Osteocyte (in vitro differentiated cells): ENCODE measurements around the gene LDB1. TPM values are rescaled to one million over a fixed set of nuclear protein-coding genes. Genes with fewer than 3 reads are reported as not detected.

Experiments used
- DNase-seq: peaks from one replicate; pipeline ENCODE4 v3.0.0; 2021; ENCODE audit warnings: mixed read lengths; ENCODE audit not compliant: unreplicated experiment; ENCODE audit errors: extremely low spot score
- H3K27ac Mint-ChIP-seq: one replicate; pipeline ENCODE4 v1.8.0; 2021; ENCODE audit warnings: mild to moderate bottlenecking, mixed read lengths; ENCODE audit not compliant: unreplicated experiment
- H3K27me3 Mint-ChIP-seq: one replicate; pipeline ENCODE4 v1.8.0; 2021; ENCODE audit warnings: mixed read lengths; ENCODE audit not compliant: unreplicated experiment
- H3K36me3 Mint-ChIP-seq: one replicate; pipeline ENCODE4 v1.8.0; 2021; ENCODE audit warnings: mixed read lengths; ENCODE audit not compliant: unreplicated experiment
- H3K4me1 Mint-ChIP-seq: one replicate; pipeline ENCODE4 v1.8.0; 2021; ENCODE audit warnings: mixed read lengths; ENCODE audit not compliant: unreplicated experiment
- H3K4me3 Mint-ChIP-seq: one replicate; pipeline ENCODE4 v1.8.0; 2021; ENCODE audit warnings: mild to moderate bottlenecking, moderate library complexity, mixed read lengths; ENCODE audit not compliant: unreplicated experiment
- H3K9me3 Mint-ChIP-seq: one replicate; pipeline ENCODE4 v1.8.0; 2021; ENCODE audit warnings: mixed read lengths; ENCODE audit not compliant: unreplicated experiment
- total RNA-seq: library from RNA; stranded (reverse); gene quantifications from 2 replicates; pipeline ENCODE4 v1.2.1, GENCODE V29; 2021
- TF ChIP-seq, protein P1 (sequence below): fragments of 200-600 bp; sonication (generic); IDR thresholded peaks from 2 replicates; pipeline ENCODE4 v1.5.0; 2021; ENCODE audit warnings: antibody characterized with exemption, mild to moderate bottlenecking, moderate library complexity

Gene LDB1
- total RNA-seq, 1 donor from 2014 or later: 114 TPM

DNA sequence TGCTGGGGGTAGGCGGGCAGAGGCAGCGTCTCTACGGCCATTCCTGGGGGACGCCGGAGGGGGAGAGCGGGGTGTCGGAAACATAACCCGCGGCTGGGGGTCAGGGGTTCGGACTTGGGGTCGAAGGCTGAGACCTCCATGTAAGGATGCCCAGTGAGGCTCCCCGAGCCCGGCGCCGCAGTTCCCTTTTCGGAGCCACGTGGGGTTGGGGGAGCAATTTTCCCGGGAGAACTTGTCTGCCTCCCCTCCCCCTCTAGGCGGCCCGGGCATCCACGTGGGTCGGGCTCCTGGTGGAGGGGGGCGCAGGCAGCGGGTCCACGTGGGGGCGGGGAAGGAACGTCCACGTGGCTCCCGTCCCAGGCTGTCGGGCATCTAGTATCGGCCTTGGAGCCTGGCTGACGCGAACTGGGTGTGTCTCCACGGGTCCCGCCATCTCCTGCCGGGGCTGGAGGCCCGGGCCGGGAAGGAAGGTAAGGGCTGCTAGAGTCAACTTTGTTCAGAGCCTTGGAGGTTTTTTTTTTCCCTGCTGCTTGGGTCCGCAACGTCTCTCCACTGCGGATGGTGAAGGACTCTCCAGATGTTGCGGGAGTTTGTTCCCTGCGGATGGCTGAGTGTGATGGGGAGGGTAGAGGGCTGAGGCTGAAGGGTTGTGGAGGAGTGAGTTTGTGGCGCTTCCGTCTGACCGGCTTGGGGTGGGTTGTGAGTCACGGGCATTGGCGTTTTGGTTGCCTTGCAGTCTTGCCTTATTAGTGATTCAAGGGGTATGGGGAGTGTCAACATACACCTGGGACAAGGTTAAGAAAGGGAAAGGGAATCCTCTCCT, 13.4 kb upstream of the LDB1 start:
- TF ChIP-seq, protein P1, sequence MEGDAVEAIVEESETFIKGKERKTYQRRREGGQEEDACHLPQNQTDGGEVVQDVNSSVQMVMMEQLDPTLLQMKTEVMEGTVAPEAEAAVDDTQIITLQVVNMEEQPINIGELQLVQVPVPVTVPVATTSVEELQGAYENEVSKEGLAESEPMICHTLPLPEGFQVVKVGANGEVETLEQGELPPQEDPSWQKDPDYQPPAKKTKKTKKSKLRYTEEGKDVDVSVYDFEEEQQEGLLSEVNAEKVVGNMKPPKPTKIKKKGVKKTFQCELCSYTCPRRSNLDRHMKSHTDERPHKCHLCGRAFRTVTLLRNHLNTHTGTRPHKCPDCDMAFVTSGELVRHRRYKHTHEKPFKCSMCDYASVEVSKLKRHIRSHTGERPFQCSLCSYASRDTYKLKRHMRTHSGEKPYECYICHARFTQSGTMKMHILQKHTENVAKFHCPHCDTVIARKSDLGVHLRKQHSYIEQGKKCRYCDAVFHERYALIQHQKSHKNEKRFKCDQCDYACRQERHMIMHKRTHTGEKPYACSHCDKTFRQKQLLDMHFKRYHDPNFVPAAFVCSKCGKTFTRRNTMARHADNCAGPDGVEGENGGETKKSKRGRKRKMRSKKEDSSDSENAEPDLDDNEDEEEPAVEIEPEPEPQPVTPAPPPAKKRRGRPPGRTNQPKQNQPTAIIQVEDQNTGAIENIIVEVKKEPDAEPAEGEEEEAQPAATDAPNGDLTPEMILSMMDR: no peak
- no peaks in the 10 kb centered on the region for H3K9me3 Mint-ChIP-seq
- H3K4me3 Mint-ChIP-seq: peak overlapping the region; percentile 99
- no peaks in the 10 kb centered on the region for H3K27me3 Mint-ChIP-seq
- DNase-seq: peak; percentile 90
- H3K4me1 Mint-ChIP-seq: peaks cover 25% of the 10 kb centered on the region
- peak overlapping the region; percentile 98 for H3K27ac Mint-ChIP-seq
- H3K36me3 Mint-ChIP-seq: peaks cover 3% of the 10 kb centered on the region

DNA sequence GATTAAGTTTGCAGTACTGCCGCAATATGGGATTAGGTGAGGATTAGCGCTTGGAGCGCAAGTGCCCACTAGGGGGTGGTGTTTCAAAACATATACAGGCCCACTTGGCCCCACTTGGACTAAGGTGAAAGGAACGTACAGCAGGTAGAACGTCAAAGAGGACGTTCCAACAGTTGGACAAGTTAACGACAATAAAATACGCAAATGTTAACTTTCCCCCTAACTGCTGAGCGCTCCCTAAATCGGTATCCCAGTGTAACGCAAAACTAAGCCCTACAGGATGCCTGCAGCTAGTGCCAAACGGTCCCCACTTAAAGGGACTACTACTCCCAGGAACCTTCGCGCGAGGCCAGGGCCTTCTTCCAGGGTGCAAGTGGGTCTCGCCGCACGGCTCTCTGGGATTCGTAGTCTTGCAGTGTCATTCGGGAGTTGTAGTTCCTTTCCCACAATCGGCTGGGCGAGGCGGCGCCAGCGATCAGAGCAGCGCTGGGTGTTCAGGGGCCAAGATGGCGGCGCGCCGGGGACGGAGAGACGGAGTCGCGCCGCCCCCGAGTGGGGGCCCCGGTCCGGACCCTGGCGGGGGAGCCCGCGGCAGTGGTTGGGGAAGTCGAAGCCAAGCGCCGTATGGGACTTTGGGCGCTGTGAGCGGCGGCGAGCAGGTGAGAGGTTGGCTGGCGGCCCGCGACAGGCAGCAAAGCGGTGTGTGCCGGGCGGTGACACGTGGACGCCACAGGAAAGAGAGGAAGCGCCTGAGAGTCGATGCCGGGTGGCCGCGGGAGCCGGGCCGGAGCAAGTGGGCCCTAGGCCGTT, 12.6 kb upstream of the LDB1 start, which contains the start of gene PPRC1:
Gene PPRC1 (plus strand): TSS at position 478 of the 810 bp plus-strand sequence. CDS start 29 bp downstream, at position 507.
- DNase-seq: peak; percentile 99
- H3K4me3 Mint-ChIP-seq: peak within 1 kb of the TSS; percentile 99

DNA sequence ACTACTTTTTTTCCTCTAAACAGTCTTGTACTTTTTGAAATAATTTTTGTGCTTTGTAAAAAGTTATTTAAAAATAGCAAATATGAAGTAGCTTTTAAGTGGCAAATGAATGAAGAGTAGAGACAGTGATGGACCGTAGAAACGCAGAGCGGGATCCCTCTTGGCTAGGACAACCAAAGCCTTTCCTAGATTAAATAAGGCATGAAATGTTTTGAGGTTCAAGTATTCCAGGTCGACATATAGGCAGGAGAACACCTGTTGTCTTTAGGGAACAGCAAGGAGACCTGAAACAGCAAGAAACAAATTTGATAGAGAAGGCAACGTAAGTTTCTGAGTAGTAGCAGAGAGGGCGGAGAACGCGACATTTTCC, 12.0 kb upstream of the LDB1 start:
- peaks cover 32% of the 10 kb centered on the region for H3K4me1 Mint-ChIP-seq
- no peaks in the 10 kb centered on the region for H3K36me3 Mint-ChIP-seq
- TF ChIP-seq, protein P1: no peak
- H3K9me3 Mint-ChIP-seq: no peaks in the 10 kb centered on the region
- H3K27ac Mint-ChIP-seq: peak overlapping the region; percentile 98
- peak overlapping the region; percentile 99 for H3K4me3 Mint-ChIP-seq
- no peaks in the 10 kb centered on the region for H3K27me3 Mint-ChIP-seq
- no peak for DNase-seq

More for the DNA sequence above, 12.6 kb upstream of the LDB1 start, which contains the start of gene PPRC1:
- peak within 1 kb of the TSS; percentile 98 for H3K27ac Mint-ChIP-seq
- no peaks in the 10 kb centered on the region for H3K27me3 Mint-ChIP-seq
- H3K4me1 Mint-ChIP-seq: peaks cover 31% of the 10 kb centered on the region
- TF ChIP-seq, protein P1: peak; percentile 98
- H3K9me3 Mint-ChIP-seq: no peaks in the 10 kb centered on the region
- no peaks in the 10 kb centered on the region for H3K36me3 Mint-ChIP-seq

DNA sequence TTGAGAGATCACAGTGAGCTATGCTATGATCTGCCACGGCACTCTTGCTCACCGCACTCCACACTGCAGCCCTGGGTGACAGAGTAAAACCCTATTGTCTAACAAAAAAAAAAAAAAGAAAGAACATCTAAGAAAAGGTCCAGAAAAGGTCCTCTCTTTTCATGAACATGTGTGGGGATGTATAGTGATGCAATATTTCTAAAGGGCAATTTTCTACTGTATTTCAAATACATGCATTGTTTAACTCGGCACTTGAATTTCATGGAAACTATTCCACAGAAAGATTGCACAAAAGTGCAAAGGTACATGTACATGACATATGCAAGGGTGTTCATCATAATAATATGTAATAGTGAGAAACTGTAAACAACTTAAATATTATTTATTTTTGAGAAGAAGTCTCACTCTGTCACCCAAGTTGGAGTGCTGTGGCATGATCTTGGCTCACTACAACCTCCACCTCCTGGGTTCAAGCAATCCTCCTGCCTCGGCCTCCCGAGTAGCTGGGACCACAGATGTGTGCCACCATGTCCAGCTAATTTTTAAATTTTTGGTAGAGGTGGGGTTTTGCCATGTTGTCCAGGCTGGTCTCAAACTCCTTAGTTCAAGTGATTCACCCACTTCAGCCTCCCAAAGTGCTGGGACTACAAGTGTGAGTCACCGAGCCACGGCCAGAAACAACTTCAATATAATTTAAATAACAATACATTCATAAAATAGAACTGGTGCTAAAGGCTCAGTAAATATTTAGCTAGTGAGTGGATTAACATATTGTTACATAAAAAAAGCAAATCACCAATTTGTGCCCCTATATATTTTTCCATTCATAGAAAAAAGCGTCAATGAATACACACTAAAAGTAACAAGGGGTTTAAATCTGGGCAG, 11.4 kb upstream of the LDB1 start:
- H3K9me3 Mint-ChIP-seq: no peaks in the 10 kb centered on the region
- TF ChIP-seq, protein P1: no peak
- no peaks in the 10 kb centered on the region for H3K27me3 Mint-ChIP-seq
- peaks cover 30% of the 10 kb centered on the region for H3K4me1 Mint-ChIP-seq
- DNase-seq: no peak
- H3K36me3 Mint-ChIP-seq: no peaks in the 10 kb centered on the region
- peak overlapping the region; percentile 98 for H3K27ac Mint-ChIP-seq
- no peak overlapping the region for H3K4me3 Mint-ChIP-seq
